Loucy (cell line): ENCODE measurements around the gene USP33.

Experiments
- CTCF ChIP-seq: fragments of 200-600 bp; sonication (generic); conservative IDR thresholded peaks from 2 replicates; pipeline ENCODE4 v1.5.1; 2014; ENCODE audit warnings: mild to moderate bottlenecking, antibody characterized with exemption, low read length
- EZH2phosphoT487 ChIP-seq: fragments of 200-600 bp; IDR thresholded peaks from 2 replicates; pipeline ENCODE4 v1.6.1; 2018; ENCODE audit warnings: antibody characterized with exemption, mild to moderate bottlenecking, moderate library complexity, borderline replicate concordance

GRCh38 chr1:77783141-77783540 lies 23.5 kb upstream of the USP33 start:
- TF ChIP-seq CTCF (no peak), EZH2phosphoT487 (no peak)
